Smooth muscle cell (in vitro differentiated cells): ENCODE results near the gene OSGEP. TPM values are rescaled to one million over a fixed set of nuclear protein-coding genes. Genes with fewer than 3 reads are reported as not detected.

Experiments
- DNase-seq: peaks from one replicate; lab custom pipeline; 2025; ENCODE audit not compliant: unreplicated experiment; lab: John Stamatoyannopoulos, UW
- H2AFZ ChIP-seq: fragments of 200-600 bp; sonication (generic); 2 replicates; pipeline ENCODE4 v1.6.0; 2016; ENCODE audit warnings: antibody characterized with exemption, low read depth, mild to moderate bottlenecking
- H3F3A ChIP-seq: fragments of 200-600 bp; sonication (generic); 2 replicates; pipeline ENCODE4 v1.6.0; 2017; ENCODE audit warnings: antibody characterized with exemption, low read depth
- H3K27ac ChIP-seq: fragments of 200-600 bp; sonication (generic); 2 replicates; pipeline ENCODE4 v1.5.1; 2016; ENCODE audit warnings: low read depth, mild to moderate bottlenecking
- H3K27me3 ChIP-seq: fragments of 200-600 bp; sonication (generic); 2 replicates; pipeline ENCODE4 v1.6.1; 2016; ENCODE audit warnings: low read depth, mild to moderate bottlenecking
- H3K36me3 ChIP-seq: fragments of 200-600 bp; sonication (generic); 2 replicates; pipeline ENCODE4 v1.5.1; 2016; ENCODE audit warnings: low read depth
- H3K4me1 ChIP-seq: fragments of 200-600 bp; sonication (generic); 2 replicates; pipeline ENCODE4 v1.5.1; 2016; ENCODE audit warnings: low read depth
- H3K4me2 ChIP-seq: fragments of 200-600 bp; sonication (generic); 2 replicates; pipeline ENCODE4 v1.6.0; 2016; ENCODE audit warnings: mild to moderate bottlenecking
- H3K4me3 ChIP-seq: fragments of 200-600 bp; sonication (generic); 2 replicates; pipeline ENCODE4 v1.5.1; 2016; ENCODE audit warnings: mild to moderate bottlenecking
- H3K79me2 ChIP-seq: fragments of 200-600 bp; sonication (generic); 2 replicates; pipeline ENCODE4 v1.6.0; 2016; ENCODE audit warnings: low read depth, mild to moderate bottlenecking
- H3K9ac ChIP-seq: fragments of 200-600 bp; sonication (generic); 2 replicates; pipeline ENCODE4 v1.6.0; 2016; ENCODE audit warnings: low read depth
- H3K9me3 ChIP-seq: fragments of 200-600 bp; sonication (generic); replicated peaks from 2 replicates; pipeline ENCODE4 v1.5.1; 2016; ENCODE audit warnings: low read depth
- H4K20me1 ChIP-seq: fragments of 200-600 bp; sonication (generic); 2 replicates; pipeline ENCODE4 v1.6.0; 2016; ENCODE audit warnings: low read depth
- CTCF ChIP-seq: fragments of 200-600 bp; sonication (generic); IDR thresholded peaks from 2 replicates; pipeline ENCODE4 v1.5.1; 2017; ENCODE audit warnings: borderline replicate concordance, mild to moderate bottlenecking, antibody characterized with exemption; ENCODE audit not compliant: insufficient read depth, poor library complexity, severe bottlenecking
- WGBS: methylation state at CpG from one replicate; pipeline ENCODE4 v1.1.7; 2016; ENCODE audit warnings: low lambda C conversion rate; 5-methylcytosine and 5-hydroxymethylcytosine counted together
- polyA plus RNA-seq: library from polyadenylated mRNA; unstranded; fragments of >200 nt; fragmentation: Nextera tagmentation; extraction: Ambion mirVana; gene quantifications from 2 replicates; pipeline ENCODE4 v1.2.1, GENCODE V29; 2016
- total RNA-seq: library from RNA; depleted of rRNA; stranded (reverse); fragments of >200 nt; gene quantifications from 2 replicates; pipeline ENCODE4 v1.2.3, GENCODE V29; 2014

The OSGEP gene
- total and polyA plus RNA-seq, 2 experiments from 2014 or later, result 21.7 to 33.3 TPM

GRCh38 chr14:20440465-20440864 lies 14.1 kb downstream of the OSGEP start:
- DNase-seq, result no peak

GRCh38 chr14:20438664-20439063 lies 15.9 kb downstream of the OSGEP start:
- H3K27ac ChIP-seq, result no peak overlapping the region
- H4K20me1 ChIP-seq, result no peaks in the 10 kb centered on the region
- H3K36me3 ChIP-seq, result no peaks in the 10 kb centered on the region
- no peaks in the 10 kb centered on the region for H3K4me1 ChIP-seq
- no peak overlapping the region for H3K9ac ChIP-seq
- DNase-seq, result no peak
- H2AFZ ChIP-seq, result no peak overlapping the region
- H3F3A ChIP-seq, result no peaks in the 10 kb centered on the region
- no peaks in the 10 kb centered on the region for H3K79me2 ChIP-seq
- 93% methylated on average over 7 of the region's 7 CpGs for WGBS
- no peaks in the 10 kb centered on the region for H3K9me3 ChIP-seq
- H3K27me3 ChIP-seq, result no peaks in the 10 kb centered on the region
- no peak overlapping the region for H3K4me3 ChIP-seq
- no peak overlapping the region for H3K4me2 ChIP-seq
- TF ChIP-seq CTCF, result no peak

More at GRCh38 chr14:20440465-20440864, 14.1 kb downstream of the OSGEP start:
- H3K4me1 ChIP-seq, result no peaks in the 10 kb centered on the region
- H3K4me2 ChIP-seq, result no peak overlapping the region
- no peaks in the 10 kb centered on the region for H3F3A ChIP-seq
- H3K79me2 ChIP-seq, result no peaks in the 10 kb centered on the region
- no peak overlapping the region for H3K9ac ChIP-seq
- H3K36me3 ChIP-seq, result no peaks in the 10 kb centered on the region
- H3K4me3 ChIP-seq, result no peak overlapping the region
- H4K20me1 ChIP-seq, result no peaks in the 10 kb centered on the region
- no peak for TF ChIP-seq CTCF
- no peaks in the 10 kb centered on the region for H3K27me3 ChIP-seq
- no peak overlapping the region for H2AFZ ChIP-seq
- no peak overlapping the region for H3K27ac ChIP-seq
- H3K9me3 ChIP-seq, result no peaks in the 10 kb centered on the region
- 79% methylated on average over 5 of the region's 5 CpGs for WGBS

GRCh38 chr14:20436363-20436755 lies 18.3 kb downstream of the OSGEP start:
- DNase-seq, result no peak
- no peak overlapping the region for H3K27ac ChIP-seq

More at GRCh38 chr14:20436363-20436755, 18.3 kb downstream of the OSGEP start:
- Histone ChIP-seq H4K20me1 (no peaks in the 10 kb centered on the region), H2AFZ (no peak overlapping the region), H3K36me3 (no peaks in the 10 kb centered on the region), H3K4me2 (no peak overlapping the region), H3K9me3 (no peaks in the 10 kb centered on the region), H3K79me2 (no peaks in the 10 kb centered on the region), H3K4me3 (no peak overlapping the region), H3K27me3 (no peaks in the 10 kb centered on the region), H3F3A (no peaks in the 10 kb centered on the region), H3K4me1 (no peaks in the 10 kb centered on the region), H3K9ac (no peak overlapping the region)
- WGBS, result 71% methylated on average over 4 of the region's 4 CpGs
- no peak for TF ChIP-seq CTCF
